Activated CD4-positive, alpha-beta T cell treated with anti-CD3 and anti-CD28 coated beads for 36 hours (primary cell): Measurements from ENCODE around the gene EMB. TPM values are rescaled to one million over a fixed set of nuclear protein-coding genes. Genes with fewer than 3 reads are reported as not detected.
A peak's percentile ranks its signal among the peaks of the same experiment; 100 is the strongest.
"Not testable (repeated sequence)": the region's sequence is repeated elsewhere in the genome, so short reads cannot be mapped to it uniquely, and the experiment has no call there.

Source experiments
- ATAC-seq: fragments of 200-7000 bp; cut with Tn5 transposase; one replicate; pipeline ENCODE4 v1.10.0; 2021; ENCODE audit warnings: mild to moderate bottlenecking, moderate library complexity
- CTCF ChIA-PET: fragments of 350-600 bp; sonication (Branson Sonifier 250); formaldehyde crosslinking; loops from one replicate; lab custom pipeline; 2021; ENCODE audit warnings: antibody characterized with exemption; lab: Charles Lee
- POLR2A ChIA-PET: fragments of 350-600 bp; sonication (Branson Sonifier 250); formaldehyde crosslinking; loops from one replicate; lab custom pipeline; 2021; ENCODE audit warnings: antibody characterized with exemption, inconsistent platforms; lab: Charles Lee
- DNase-seq: peaks from one replicate; pipeline ENCODE4 v3.0.0-alpha.2; 2020
- H3K27ac Mint-ChIP-seq: one replicate; pipeline ENCODE4 v1.8.0; 2021; ENCODE audit warnings: mixed read lengths
- H3K27me3 Mint-ChIP-seq: one replicate; pipeline ENCODE4 v1.8.0; 2021; ENCODE audit warnings: mixed read lengths
- H3K36me3 Mint-ChIP-seq: one replicate; pipeline ENCODE4 v1.8.0; 2021; ENCODE audit warnings: low read depth, mixed read lengths
- H3K4me1 Mint-ChIP-seq: one replicate; pipeline ENCODE4 v1.8.0; 2021; ENCODE audit warnings: mixed read lengths
- H3K4me3 Mint-ChIP-seq: one replicate; pipeline ENCODE4 v1.8.0; 2021; ENCODE audit warnings: mild to moderate bottlenecking, moderate library complexity, mixed read lengths
- H3K9me3 Mint-ChIP-seq: one replicate; pipeline ENCODE4 v1.8.0; 2021; ENCODE audit warnings: low read depth, mixed read lengths
- intact Hi-C, 2 experiments: fragments of 100-400 bp; cut with DNase I in 1 of 2; cut with micrococcal nuclease in 1 of 2; formaldehyde crosslinking; loops; one replicate each; pipeline versions ENCODE4 v1.14.2 to v1.15.1; 2022 to 2024; cut with DNase I, micrococcal nuclease
- total RNA-seq, 2 experiments: library from RNA; stranded (reverse); gene quantifications; one replicate each; pipeline ENCODE4 v1.2.3, GENCODE V29; 2021

Gene EMB
- total RNA-seq, 2 experiments from 2014 or later = 37.4 to 53.0 TPM

DNA sequence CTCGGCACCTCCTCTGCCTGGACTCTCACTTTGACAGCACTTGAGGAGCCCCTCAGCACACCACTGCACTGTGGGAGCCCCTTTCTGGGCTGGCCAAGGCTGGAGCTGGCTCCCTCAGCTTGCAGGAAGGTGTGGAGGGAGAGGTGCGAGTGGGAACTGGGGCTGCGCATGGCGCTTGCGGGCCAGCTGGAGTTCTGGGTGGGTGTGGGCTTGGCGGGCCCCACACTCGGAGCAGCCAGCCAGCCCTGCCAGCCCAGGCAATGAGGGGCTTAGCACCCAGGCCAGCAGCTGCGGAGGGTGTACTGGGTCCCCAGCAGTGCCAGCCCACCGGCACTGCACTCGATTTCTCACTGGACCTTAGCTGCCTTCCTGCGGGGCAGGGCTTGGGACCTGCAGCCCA lies 64.4 kb downstream of the EMB start:
- H3K4me1 Mint-ChIP-seq, intact Hi-C loops, H3K27me3 Mint-ChIP-seq, H3K27ac Mint-ChIP-seq, ATAC-seq, H3K9me3 Mint-ChIP-seq, DNase-seq, POLR2A ChIA-PET, H3K4me3 Mint-ChIP-seq, CTCF ChIA-PET: not testable (repeated sequence)
- H3K36me3 Mint-ChIP-seq = peaks cover 58% of the 10 kb centered on the region

DNA sequence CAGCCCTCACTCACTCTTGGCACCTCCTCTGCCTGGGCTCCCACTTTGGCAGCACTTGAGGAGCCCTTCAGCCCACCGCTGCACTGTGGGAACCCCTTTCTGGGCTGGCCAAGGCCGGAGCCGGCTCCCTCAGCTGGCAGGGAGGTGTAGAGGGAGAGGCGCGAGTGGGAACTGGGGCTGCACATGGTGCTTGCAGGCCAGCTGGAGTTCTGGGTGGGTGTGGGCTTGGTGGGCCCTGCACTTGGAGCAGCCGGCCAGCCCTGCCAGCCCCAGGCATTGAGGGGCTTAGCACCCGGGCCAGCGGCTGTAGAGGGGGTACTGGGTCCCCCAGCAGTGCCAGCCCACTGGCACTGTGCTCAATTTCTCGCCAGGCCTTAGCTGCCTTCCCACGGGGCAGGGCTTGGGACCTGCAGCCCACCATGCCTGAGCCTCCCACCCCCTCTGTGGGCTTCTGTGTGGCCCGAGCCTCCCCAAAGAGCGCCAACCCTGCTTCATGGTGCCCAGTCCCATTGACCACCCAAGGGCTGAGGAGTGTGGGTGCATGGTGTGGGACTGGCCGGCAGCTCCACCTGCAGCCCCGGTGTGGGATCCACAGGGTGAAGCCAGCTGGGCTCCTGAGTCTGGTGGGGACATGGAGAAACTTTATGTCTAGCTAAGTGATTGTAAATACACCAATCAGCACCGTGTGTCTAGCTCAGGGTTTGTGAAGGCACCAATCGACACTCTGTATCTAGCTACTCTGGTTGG lies 71.6 kb downstream of the EMB start:
- H3K27me3 Mint-ChIP-seq, DNase-seq, intact Hi-C loops, POLR2A ChIA-PET, CTCF ChIA-PET, H3K4me3 Mint-ChIP-seq, ATAC-seq, H3K27ac Mint-ChIP-seq: not testable (repeated sequence)
- Mint-ChIP-seq H3K36me3 (peaks cover 60% of the 10 kb centered on the region), H3K9me3 (peaks cover 19% of the 10 kb centered on the region), H3K4me1 (peaks cover 16% of the 10 kb centered on the region)

DNA sequence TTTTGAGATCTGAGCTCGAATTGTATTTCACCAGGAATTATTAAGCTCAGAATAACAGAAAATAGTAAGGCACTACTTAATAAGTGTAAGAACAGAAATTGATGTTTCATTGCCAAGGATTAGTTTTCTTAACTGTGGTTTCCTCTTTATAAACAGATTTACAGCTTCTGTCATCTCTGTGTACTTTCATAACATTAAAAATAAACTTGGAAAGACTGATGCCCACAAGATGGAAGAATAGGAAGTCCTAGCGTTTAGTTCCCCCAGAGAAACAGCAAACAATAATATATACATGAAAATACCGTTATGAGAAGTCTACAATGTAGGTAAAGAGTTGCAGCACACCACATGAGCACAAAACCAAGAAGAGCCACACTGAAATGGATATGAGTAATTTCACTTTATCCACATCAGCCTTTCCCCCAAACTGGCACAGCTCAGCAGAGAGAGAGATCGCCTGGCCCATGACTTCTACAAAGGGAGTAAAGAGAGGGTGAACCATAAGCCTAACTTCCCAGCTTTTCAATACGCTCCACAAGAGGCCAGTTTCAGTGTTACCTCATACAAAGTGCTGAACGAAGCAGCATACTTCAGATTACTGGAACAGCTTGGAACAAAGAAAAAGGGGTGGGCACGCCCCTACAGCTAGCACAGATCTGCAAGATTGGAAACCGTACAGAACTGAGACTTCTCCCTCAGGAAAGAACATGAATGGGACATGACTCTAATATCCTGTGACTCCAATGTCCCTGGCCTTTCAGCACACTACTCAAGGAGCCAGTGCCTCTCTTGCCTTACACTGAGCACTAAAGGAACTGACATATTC lies 75.4 kb downstream of the EMB start:
- Mint-ChIP-seq H3K4me3 (no peak overlapping the region), H3K27me3 (no peaks in the 10 kb centered on the region), H3K9me3 (peaks cover 19% of the 10 kb centered on the region), H3K27ac (peak overlapping the region; percentile 10), H3K36me3 (peaks cover 42% of the 10 kb centered on the region), H3K4me1 (peaks cover 30% of the 10 kb centered on the region)
- intact Hi-C loops = no loop called here
- peak; percentile 14 for DNase-seq
- CTCF ChIA-PET = interaction anchor here (1.0 kb wide), 1 partner anchor 148 kb away, joined by 4 read pairs; no protein-coding TSS in a partner anchor
- peak; percentile 33 for ATAC-seq
- POLR2A ChIA-PET = no interaction called here

DNA sequence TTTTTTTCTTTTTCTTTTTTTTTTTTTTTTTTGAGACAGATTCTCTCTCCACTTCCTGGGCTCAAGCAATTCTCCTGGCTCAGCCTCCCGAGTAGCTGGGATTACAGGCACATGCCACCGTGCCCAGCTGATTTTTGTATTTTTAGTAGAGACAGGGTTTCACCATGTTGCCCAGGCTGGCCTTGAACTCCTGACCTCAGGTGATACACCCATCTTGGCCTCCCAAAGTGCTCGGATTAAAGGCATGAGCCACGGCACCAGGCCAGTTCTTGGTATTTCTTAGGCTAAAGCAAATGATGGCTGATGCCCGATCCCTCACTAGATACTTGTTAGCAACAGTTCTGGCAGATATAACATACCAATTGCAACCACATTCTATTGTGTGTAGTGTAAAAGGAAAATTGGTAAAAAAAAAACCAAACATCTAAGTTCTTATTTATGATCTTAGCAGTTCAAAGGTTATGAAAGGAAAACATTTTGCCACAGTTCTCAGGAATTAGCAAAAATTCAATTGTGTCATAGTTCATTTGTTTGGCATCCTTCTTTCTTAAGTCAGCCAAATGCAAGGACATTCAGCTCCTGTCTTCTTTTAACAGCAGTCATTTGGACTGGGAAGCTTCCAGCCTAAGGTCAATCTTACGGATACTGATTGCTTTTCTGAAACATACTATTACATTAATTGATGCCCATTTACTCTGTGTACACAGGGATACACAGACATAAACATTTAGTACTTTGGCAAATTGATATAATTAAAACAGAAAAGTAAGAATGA lies 76.4 kb downstream of the EMB start:
- H3K27ac Mint-ChIP-seq = peak overlapping the region; percentile 17
- intact Hi-C loops, H3K4me3 Mint-ChIP-seq, DNase-seq, POLR2A ChIA-PET, ATAC-seq, H3K27me3 Mint-ChIP-seq: not testable (repeated sequence)
- peaks cover 19% of the 10 kb centered on the region for H3K9me3 Mint-ChIP-seq
- H3K4me1 Mint-ChIP-seq = peaks cover 30% of the 10 kb centered on the region
- peaks cover 34% of the 10 kb centered on the region for H3K36me3 Mint-ChIP-seq
- CTCF ChIA-PET = interaction anchor here (1.0 kb wide), 1 partner anchor 149 kb away, joined by 4 read pairs; no protein-coding TSS in a partner anchor

DNA sequence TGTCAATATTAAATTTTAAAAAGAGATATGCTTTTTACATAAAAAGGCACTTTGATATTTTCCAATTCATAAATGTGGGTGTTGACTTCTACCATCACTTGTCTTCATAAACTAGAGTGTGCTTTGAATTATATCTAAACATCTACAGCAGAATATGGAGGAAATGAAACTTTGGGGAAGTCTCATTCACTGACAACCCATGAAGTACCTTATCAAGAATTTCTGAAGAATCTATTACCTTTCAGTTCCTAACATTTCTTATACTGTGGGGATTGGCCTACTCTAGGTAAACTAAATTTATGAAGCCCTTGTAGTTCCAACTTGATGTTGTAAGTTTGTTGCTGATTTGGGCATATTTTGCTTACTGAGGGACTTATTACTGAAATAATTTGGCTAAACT lies 81.9 kb downstream of the EMB start:
- Mint-ChIP-seq H3K27ac (no peak overlapping the region), H3K36me3 (peaks cover 9% of the 10 kb centered on the region), H3K9me3 (peaks cover 2% of the 10 kb centered on the region), H3K4me1 (peaks cover 11% of the 10 kb centered on the region), H3K27me3 (no peaks in the 10 kb centered on the region), H3K4me3 (no peak overlapping the region)
- DNase-seq (no peak), ATAC-seq (no peak)
- POLR2A ChIA-PET = no interaction called here
- intact Hi-C loops = no loop called here
- CTCF ChIA-PET = no interaction called here

DNA sequence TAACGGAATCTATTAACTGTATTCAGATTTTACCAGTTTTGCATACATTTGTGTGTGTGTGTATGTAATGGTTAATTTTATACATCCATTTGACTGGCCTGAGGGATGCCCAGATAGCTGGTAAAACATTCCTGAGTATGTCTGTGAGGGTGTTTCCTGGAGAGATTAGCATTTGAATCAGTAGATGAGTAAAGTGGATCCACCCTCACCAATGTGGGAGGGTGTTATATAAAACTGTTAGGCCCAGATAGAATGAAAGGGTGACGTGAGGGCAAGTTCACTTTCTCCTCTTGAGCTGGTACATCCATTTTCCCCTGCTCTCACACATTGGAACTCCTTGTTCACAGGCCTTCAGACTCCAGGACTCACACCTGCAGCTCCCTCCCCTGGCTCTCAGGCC lies 88.7 kb downstream of the EMB start:
- ATAC-seq (no peak), DNase-seq (no peak)
- POLR2A ChIA-PET = no interaction called here
- Mint-ChIP-seq H3K4me1 (peaks cover 2% of the 10 kb centered on the region), H3K27ac (no peak overlapping the region), H3K4me3 (no peak overlapping the region), H3K9me3 (peaks cover 3% of the 10 kb centered on the region), H3K36me3 (peaks cover 3% of the 10 kb centered on the region), H3K27me3 (no peaks in the 10 kb centered on the region)
- CTCF ChIA-PET = interaction anchor here (1.0 kb wide), 1 partner anchor 59 kb away, joined by 4 read pairs; no protein-coding TSS in a partner anchor
- intact Hi-C loops = no loop called here

Other genes starting within 250 kb of the EMB start
- gene PARP8, start 225.3 kb upstream of the EMB start, total RNA-seq = 10 to 100 TPM; 31.7 to 38.8 TPM